H1 (cell line): Measurements from ENCODE around the gene FSCN2. TPM values are rescaled to one million over a fixed set of nuclear protein-coding genes. Genes with fewer than 3 reads are reported as not detected.

ENCODE experiments used
- CTCF ChIA-PET: fragments of 300-600 bp; sonication (Branson Sonifier 250); formaldehyde crosslinking; loops from one replicate; lab custom pipeline; 2021; ENCODE audit not compliant: partially characterized antibody; lab: Charles Lee
- POLR2A ChIA-PET: fragments of 300-600 bp; sonication (Branson Sonifier 250); formaldehyde crosslinking; loops from one replicate; lab custom pipeline; 2021; ENCODE audit warnings: inconsistent platforms; ENCODE audit not compliant: partially characterized antibody; lab: Charles Lee
- DNase-seq, 2 experiments: peaks; one replicate each; pipeline versions ENCODE4 v3.0.0 to v3.0.0-alpha.2; 2010 to 2022; ENCODE audit warnings: low spot score in 2 of 2, low read depth in 1 of 2, mixed read lengths in 1 of 2
- FAIRE-seq: peaks from 2 replicates; lab custom pipeline; 2011; peaks lifted over from hg19 to GRCh38; lab: Jason Lieb, UNC
- H2AFZ ChIP-seq: 2 replicates; pipeline ENCODE4 v1.8.1; 2012; ENCODE audit warnings: low read length, inconsistent platforms
- H2AK5ac ChIP-seq: 2 replicates; pipeline ENCODE4 v1.6.1; 2013; ENCODE audit warnings: low read depth, low read length
- H2BK120ac ChIP-seq: replicated peaks from 2 replicates; pipeline ENCODE3; 2013; ENCODE audit warnings: low read depth, low read length, inconsistent platforms
- H2BK12ac ChIP-seq: 2 replicates; pipeline ENCODE4 v1.6.1; 2013; ENCODE audit warnings: low read depth, low read length
- H2BK15ac ChIP-seq: 2 replicates; pipeline ENCODE4 v1.6.1; 2013; ENCODE audit warnings: low read length
- H2BK20ac ChIP-seq: 2 replicates; pipeline ENCODE4 v1.6.1; 2013; ENCODE audit warnings: low read length
- H2BK5ac ChIP-seq: 2 replicates; pipeline ENCODE4 v1.6.1; 2013; ENCODE audit warnings: low read depth, low read length
- H3K14ac ChIP-seq: 2 replicates; pipeline ENCODE4 v1.6.1; 2013; ENCODE audit warnings: inconsistent platforms; ENCODE audit not compliant: insufficient read length
- H3K18ac ChIP-seq: 2 replicates; pipeline ENCODE4 v1.6.1; 2013; ENCODE audit warnings: low read length; ENCODE audit errors: extremely low read depth
- H3K23ac ChIP-seq: 2 replicates; pipeline ENCODE4 v1.6.1; 2013; ENCODE audit warnings: inconsistent platforms; ENCODE audit not compliant: insufficient read length
- H3K23me2 ChIP-seq: 2 replicates; pipeline ENCODE4 v1.6.1; 2013; ENCODE audit warnings: low read depth, low read length
- H3K27ac ChIP-seq: 2 replicates; pipeline ENCODE4 v1.6.1; 2011; ENCODE audit warnings: low read depth, low read length, inconsistent platforms
- H3K27me3 ChIP-seq, 4 experiments: replicated peaks in 1 of 4; 1 replicate in 1 of 4; 2 replicates in 3 of 4; pipeline versions ENCODE4 v1.6.1 to v1.8.1; 2011 to 2013; ENCODE audit warnings: low read length in 3 of 4, mild to moderate bottlenecking in 3 of 4, inconsistent platforms in 2 of 4, mixed read lengths in 2 of 4, moderate library complexity in 1 of 4; ENCODE audit not compliant: control insufficient read depth in 3 of 4, insufficient read depth in 3 of 4; ENCODE audit errors: extremely low read depth in 1 of 4
- H3K36me3 ChIP-seq, 4 experiments: 2 replicates each; pipeline versions ENCODE4 v1.6.1 to v1.8.1; 2011 to 2013; ENCODE audit warnings: mild to moderate bottlenecking in 4 of 4, low read length in 3 of 4, moderate library complexity in 2 of 4, control low read depth in 1 of 4, inconsistent platforms in 1 of 4; ENCODE audit not compliant: insufficient read depth in 4 of 4, control insufficient read depth in 2 of 4
- H3K4ac ChIP-seq: replicated peaks from 2 replicates; pipeline ENCODE3; 2013; ENCODE audit warnings: low read length, low read depth, mixed read lengths, inconsistent platforms; ENCODE audit not compliant: insufficient read length
- H3K4me1 ChIP-seq, 4 experiments: replicated peaks in 1 of 4; 1 replicate in 1 of 4; 2 replicates in 3 of 4; pipeline versions ENCODE4 v1.6.1 to v1.8.1; 2011 to 2013; ENCODE audit warnings: low read length in 3 of 4, inconsistent platforms in 2 of 4, mixed read lengths in 1 of 4; ENCODE audit not compliant: insufficient read depth in 4 of 4, control insufficient read depth in 3 of 4
- H3K4me2 ChIP-seq, 2 experiments: 2 replicates each; pipeline versions ENCODE4 v1.6.1 to v1.8.1; 2011 to 2013; ENCODE audit warnings: low read depth in 2 of 2, low read length in 2 of 2, control low read depth in 1 of 2, inconsistent platforms in 1 of 2, mild to moderate bottlenecking in 1 of 2; ENCODE audit not compliant: insufficient read depth in 1 of 2
- H3K4me3 ChIP-seq, 4 experiments: fragments of 200-600, 300-600 bp in 1 of 4; sonication (generic), shearing (Covaris generic), sonication (Bioruptor Twin) in 1 of 4; 2 replicates each; pipeline versions ENCODE4 v1.5.1 to v1.8.1; 2011 to 2016; ENCODE audit warnings: low read length in 4 of 4, low read depth in 3 of 4, control low read depth in 2 of 4, inconsistent platforms in 2 of 4, mild to moderate bottlenecking in 2 of 4, mixed read lengths in 1 of 4, moderate library complexity in 1 of 4; ENCODE audit not compliant: insufficient read depth in 2 of 4; ENCODE audit errors: extremely low read depth in 1 of 4
- H3K56ac ChIP-seq: replicated peaks from 2 replicates; pipeline ENCODE3; 2013; ENCODE audit warnings: low read depth, mild to moderate bottlenecking, mixed read lengths, low read length, inconsistent platforms; ENCODE audit not compliant: insufficient read length
- H3K79me1 ChIP-seq: 2 replicates; pipeline ENCODE4 v1.6.1; 2013; ENCODE audit warnings: low read depth, low read length, control low read depth
- H3K79me2 ChIP-seq, 2 experiments: 2 replicates each; pipeline versions ENCODE4 v1.6.1 to v1.8.1; 2012 to 2013; ENCODE audit warnings: low read length in 2 of 2, mild to moderate bottlenecking in 2 of 2, inconsistent platforms in 1 of 2; ENCODE audit not compliant: insufficient read depth in 2 of 2, control insufficient read depth in 1 of 2
- H3K9ac ChIP-seq, 4 experiments: replicated peaks in 1 of 4; 1 replicate in 1 of 4; 2 replicates in 3 of 4; pipeline versions ENCODE4 v1.6.1 to v1.8.1; 2011 to 2013; ENCODE audit warnings: low read depth in 3 of 4, low read length in 3 of 4, control low read depth in 2 of 4, mild to moderate bottlenecking in 2 of 4, moderate library complexity in 2 of 4, inconsistent platforms in 1 of 4; ENCODE audit errors: extremely low read depth in 1 of 4
- H3K9me3 ChIP-seq, 2 experiments: 2 replicates each; pipeline versions ENCODE4 v1.6.1 to v1.8.1; 2012 to 2013; ENCODE audit warnings: mild to moderate bottlenecking in 2 of 2, moderate library complexity in 2 of 2, control low read depth in 1 of 2, inconsistent platforms in 1 of 2, low read depth in 1 of 2, low read length in 1 of 2, mixed read lengths in 1 of 2; ENCODE audit not compliant: insufficient read depth in 2 of 2
- H4K20me1 ChIP-seq, 2 experiments: replicated peaks in 1 of 2; 2 replicates each; pipeline versions ENCODE3 to v1.8.1; 2011 to 2013; ENCODE audit warnings: inconsistent platforms in 2 of 2, low read length in 2 of 2, mild to moderate bottlenecking in 1 of 2; ENCODE audit not compliant: insufficient read depth in 2 of 2, control insufficient read depth in 1 of 2
- H4K5ac ChIP-seq: 2 replicates; pipeline ENCODE4 v1.6.1; 2013; ENCODE audit warnings: low read length, low read depth, mixed read lengths, inconsistent platforms; ENCODE audit not compliant: insufficient read length
- H4K8ac ChIP-seq: 2 replicates; pipeline ENCODE4 v1.8.0; 2013; ENCODE audit warnings: mild to moderate bottlenecking, moderate library complexity, low read length, inconsistent platforms; ENCODE audit not compliant: insufficient read depth; ENCODE audit errors: extremely low read depth
- H4K91ac ChIP-seq: replicated peaks from 2 replicates; pipeline ENCODE3; 2013; ENCODE audit warnings: low read length, mixed read lengths, inconsistent platforms; ENCODE audit not compliant: insufficient read length
- ASH2L ChIP-seq: fragments of 200-600, 300-600 bp; sonication (generic); IDR thresholded peaks from one replicate; pipeline ENCODE4 v1.7.1; 2017; ENCODE audit warnings: low read length
- ATF3 ChIP-seq: IDR thresholded peaks from 2 replicates; pipeline ENCODE4 v1.6.1; 2011; ENCODE audit warnings: low read depth, mild to moderate bottlenecking, low read length; ENCODE audit not compliant: insufficient read depth
- JUND ChIP-seq: IDR thresholded peaks from 2 replicates; pipeline ENCODE4 v1.6.1; 2011; ENCODE audit warnings: mild to moderate bottlenecking, improper control_type of control experiment, low read length
- MAFK ChIP-seq: IDR thresholded peaks from 2 replicates; pipeline ENCODE4 v1.6.1; 2012; ENCODE audit warnings: low read depth, mild to moderate bottlenecking, improper control_type of control experiment, low read length
- RXRA ChIP-seq: IDR thresholded peaks from 2 replicates; pipeline ENCODE4 v1.6.1; 2011; ENCODE audit warnings: low read depth, mild to moderate bottlenecking, low read length, moderate library complexity; ENCODE audit not compliant: insufficient read depth
- USF2 ChIP-seq: IDR thresholded peaks from 2 replicates; pipeline ENCODE4 v1.6.1; 2011; ENCODE audit warnings: low read length, improper control_type of control experiment
- WGBS, 2 experiments: shearing (Covaris generic) in 1 of 2; methylation state at CpG; one replicate each; pipeline versions ENCODE4 v1.1.6 to v1.1.7; 2013 to 2015; ENCODE audit warnings: low lambda C conversion rate in 2 of 2, mixed read lengths in 2 of 2, inconsistent platforms in 1 of 2, low coverage in 1 of 2, missing lambda C conversion rate in 1 of 2; ENCODE audit not compliant: insufficient replicate concordance in 2 of 2, insufficient coverage in 1 of 2, insufficient read length in 1 of 2; ENCODE audit errors: extremely low coverage in 1 of 2, missing lambda C conversion rate in 1 of 2; 5-methylcytosine and 5-hydroxymethylcytosine counted together
- polyA plus RNA-seq, 7 experiments: library from polyadenylated mRNA; depleted of rRNA in 3 of 7; stranded (reverse) in 5 of 7; unstranded in 2 of 7; fragments of >200 nt in 5 of 7; fragments of 200-250 nt in 2 of 7; gene quantifications; 1 replicate in 5 of 7; 2 replicates in 1 of 7; 4 replicates in 1 of 7; pipeline versions ENCODE4 v1.2.1 to v1.2.3, GENCODE V29; 2011 to 2013; ENCODE audit warnings: missing spikeins in 2 of 7, mixed read lengths in 2 of 7
- total RNA-seq: library from RNA; stranded (reverse); fragmentation: NEBNext Ultra II Directional; extraction: Animal tissue kit (Norgen Biotek cat#: 25700); gene quantifications from 2 replicates; pipeline ENCODE4 v1.2.1, GENCODE V29; 2021
- TF ChIP-seq, protein P1 (sequence below), 3 experiments: IDR thresholded peaks; 1 replicate in 2 of 3; 2 replicates in 1 of 3; pipeline versions ENCODE4 v1.5.1 to v1.6.1; 2011; ENCODE audit warnings: low read length in 3 of 3, mild to moderate bottlenecking in 3 of 3, inconsistent platforms in 2 of 3, low read depth in 1 of 3, moderate library complexity in 1 of 3; ENCODE audit not compliant: insufficient read depth in 1 of 3; ENCODE audit errors: control extremely low read depth in 1 of 3

Gene FSCN2
- total and polyA plus RNA-seq, 2 of the 8 experiments (the other 6 are each of a cell fraction or from before 2014, with no cell fraction given) = 0.18 to 0.30 TPM

- H3K9me3 ChIP-seq = peaks cover 4 to 8% of the 10 kb centered on the region in 2 experiments; a peak in 2 of 4 replicates
- CTCF ChIA-PET = interaction anchor here (0.6 kb wide), 1 partner anchor 537 kb away, joined by 3 read pairs; no protein-coding TSS in a partner anchor
- H2AFZ ChIP-seq = no peak overlapping the region
- peaks cover 0 to 11% (median 4%) of the 10 kb centered on the region in 4 experiments; a peak in 4 of 7 replicates for H3K4me1 ChIP-seq
- H4K91ac ChIP-seq = no peak overlapping the region
- no peak overlapping the region for H2BK15ac ChIP-seq
- DNase-seq (no peak), FAIRE-seq (no peak)
- no peak overlapping the region for H3K23ac ChIP-seq
- H2BK5ac ChIP-seq = no peak overlapping the region
- peaks cover 28% of the 10 kb centered on the region; the same call in 1 of the 2 replicates for H3K23me2 ChIP-seq
- peaks cover 0 to 10% of the 10 kb centered on the region in 2 experiments for H4K20me1 ChIP-seq
- H3K79me2 ChIP-seq = no peaks in the 10 kb centered on the region
- no peak overlapping the region for H3K18ac ChIP-seq
- H2AK5ac ChIP-seq = peak overlapping the region; percentile 82; the same call in 1 of the 2 replicates
- H2BK120ac ChIP-seq = no peak overlapping the region
- H3K79me1 ChIP-seq = no peaks in the 10 kb centered on the region
- no peak overlapping the region for H3K14ac ChIP-seq
- no peak overlapping the region for H3K4ac ChIP-seq
- no peak overlapping the region for H3K9ac ChIP-seq
- no peak overlapping the region for H3K4me2 ChIP-seq
- no peak overlapping the region for H3K27ac ChIP-seq
- H3K27me3 ChIP-seq = peaks cover 8 to 28% (median 24%) of the 10 kb centered on the region in 4 experiments; a peak in 6 of 7 replicates
- H3K36me3 ChIP-seq = no peaks in the 10 kb centered on the region
- H4K8ac ChIP-seq = no peak overlapping the region; the same call in 1 of the 2 replicates
- H3K4me3 ChIP-seq = no peak overlapping the region
- 89% methylated on average over 11 of the region's 11 CpGs; no CpG with 5 or more reads in 1 of the 2 experiments for WGBS, 2 experiments
- peak overlapping the region; percentile 90 for H3K56ac ChIP-seq
- POLR2A ChIA-PET = interaction anchor here (0.6 to 2.8 kb wide), 5 partner anchors 9 to 24 kb away, joined by 3 to 16 read pairs (median 4); partner anchors contain the start of genes ACTG1 and FAAP100
- H4K5ac ChIP-seq = no peak overlapping the region
- H2BK12ac ChIP-seq = no peak overlapping the region
- no peak overlapping the region for H2BK20ac ChIP-seq
- TF ChIP-seq ATF3 (no peak), RXRA (no peak), USF2 (no peak), JUND (no peak), ASH2L (no peak), MAFK (no peak)
- TF ChIP-seq, protein P1, sequence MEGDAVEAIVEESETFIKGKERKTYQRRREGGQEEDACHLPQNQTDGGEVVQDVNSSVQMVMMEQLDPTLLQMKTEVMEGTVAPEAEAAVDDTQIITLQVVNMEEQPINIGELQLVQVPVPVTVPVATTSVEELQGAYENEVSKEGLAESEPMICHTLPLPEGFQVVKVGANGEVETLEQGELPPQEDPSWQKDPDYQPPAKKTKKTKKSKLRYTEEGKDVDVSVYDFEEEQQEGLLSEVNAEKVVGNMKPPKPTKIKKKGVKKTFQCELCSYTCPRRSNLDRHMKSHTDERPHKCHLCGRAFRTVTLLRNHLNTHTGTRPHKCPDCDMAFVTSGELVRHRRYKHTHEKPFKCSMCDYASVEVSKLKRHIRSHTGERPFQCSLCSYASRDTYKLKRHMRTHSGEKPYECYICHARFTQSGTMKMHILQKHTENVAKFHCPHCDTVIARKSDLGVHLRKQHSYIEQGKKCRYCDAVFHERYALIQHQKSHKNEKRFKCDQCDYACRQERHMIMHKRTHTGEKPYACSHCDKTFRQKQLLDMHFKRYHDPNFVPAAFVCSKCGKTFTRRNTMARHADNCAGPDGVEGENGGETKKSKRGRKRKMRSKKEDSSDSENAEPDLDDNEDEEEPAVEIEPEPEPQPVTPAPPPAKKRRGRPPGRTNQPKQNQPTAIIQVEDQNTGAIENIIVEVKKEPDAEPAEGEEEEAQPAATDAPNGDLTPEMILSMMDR (IDR thresholded peaks at IDR 0.05; ENCODE audit: control extremely low read depth in 1 of 3, insufficient read depth in 1 of 3, low read depth in 1 of 3, low read length in 3 of 3) = no peak
Observed at GRCh38 chr17:81532490-81533287, 4.5 kb downstream of the FSCN2 start.
